Body of pancreas (tissue), 4 donors: ENCODE measurements around the gene CTSC. TPM values are rescaled to one million over a fixed set of nuclear protein-coding genes. Genes with fewer than 3 reads are reported as not detected.
A peak's percentile ranks its signal among the peaks of the same experiment; 100 is the strongest.

Experiments
- ATAC-seq: fragments of 150-250 bp; one replicate; pipeline ENCODE4 v1.9.1; 2016
- DNase-seq, 4 donors: peaks; one replicate each; pipeline ENCODE4 v3.0.0-alpha.2; 2019
- H3K27ac ChIP-seq, 4 donors: fragments of 200-600 bp; sonication (generic); 1 replicate in 3 of 4; 2 replicates in 1 of 4; pipeline versions ENCODE4 v1.5.1 to v1.6.1; 2016 to 2019; ENCODE audit warnings: mild to moderate bottlenecking in 1 of 4, mixed read lengths in 1 of 4, moderate library complexity in 1 of 4
- H3K27me3 ChIP-seq, 2 donors: fragments of 200-600 bp; sonication (generic); one replicate each; pipeline ENCODE4 v1.6.0; 2016; ENCODE audit warnings: mild to moderate bottlenecking in 1 of 2
- H3K36me3 ChIP-seq, 2 donors: fragments of 200-600 bp; sonication (generic); replicated peaks in 1 of 2; 2 replicates each; pipeline ENCODE4 v1.5.1; 2016; ENCODE audit warnings: low read depth in 2 of 2; ENCODE audit not compliant: insufficient read depth in 1 of 2
- H3K4me1 ChIP-seq: fragments of 200-600 bp; sonication (generic); one replicate; pipeline ENCODE4 v1.6.0; 2016
- H3K4me3 ChIP-seq, 2 donors: fragments of 200-600 bp; sonication (generic); 1 replicate in 1 of 2; 2 replicates in 1 of 2; pipeline ENCODE4 v1.5.1; 2016 to 2019
- H3K9me3 ChIP-seq, 3 donors: fragments of 200-600 bp; sonication (generic); 1 replicate in 2 of 3; 2 replicates in 1 of 3; pipeline ENCODE4 v1.5.1; 2016
- CTCF ChIP-seq, 7 experiments: fragments of 450-650 bp in 4 of 7; fragments of 200-600 bp in 3 of 7; sonication (generic) in 3 of 7; IDR thresholded peaks; one replicate each; pipeline ENCODE4 v1.5.1; 2016 to 2019; ENCODE audit warnings: antibody characterized with exemption in 7 of 7
- POLR2A ChIP-seq, 3 donors: fragments of 450-650 bp; IDR thresholded peaks; one replicate each; pipeline ENCODE4 v1.6.1; 2016; ENCODE audit warnings: antibody characterized with exemption in 3 of 3, mild to moderate bottlenecking in 2 of 3
- WGBS, 2 donors: methylation state at CpG; one replicate each; pipeline ENCODE4 v1.1.5; 2017; 5-methylcytosine and 5-hydroxymethylcytosine counted together
- intact Hi-C: fragments of 100-400 bp; cut with DNase I; formaldehyde crosslinking; loops from one replicate; pipeline ENCODE4 v1.15.1; 2023
- total RNA-seq, 2 donors: library from RNA; depleted of rRNA; stranded (reverse); fragments of >200 nt; gene quantifications; one replicate each; pipeline ENCODE4 v1.1.0, GENCODE V29; 2016

CTSC gene
- 10 to 100 TPM; 23.4 to 37.6 TPM for total RNA-seq

GRCh38 chr11:88337181-88337986 is at the start of gene CTSC:
Gene CTSC (minus strand): TSS chr11:88337736. CDS start chr11:88337672, 64 bp downstream.
- Histone ChIP-seq H3K4me3 (peak within 1 kb of the TSS; percentile 51 to 52), H3K36me3 (peaks cover 0 to 2% of the 10 kb centered on the region in 2 donors)
- intact Hi-C loops: no loop called here

GRCh38 chr11:88384669-88385005 is 47.1 kb upstream of the CTSC start:
- H3K36me3 ChIP-seq: no peaks in the 10 kb centered on the region
- 71 to 92% methylated on average over 3 of the region's 3 CpGs for WGBS, 2 donors
- no peaks in the 10 kb centered on the region for H3K9me3 ChIP-seq
- no peak overlapping the region for H3K27ac ChIP-seq
- no peak for ATAC-seq
- H3K4me3 ChIP-seq: no peak overlapping the region
- intact Hi-C loops: no loop called here
- no peak for DNase-seq
- TF ChIP-seq POLR2A (IDR thresholded peaks at IDR 0.05): no peak
- no peak for TF ChIP-seq CTCF (IDR thresholded peaks at IDR 0.05)
- H3K4me1 ChIP-seq: no peaks in the 10 kb centered on the region
- no peaks in the 10 kb centered on the region for H3K27me3 ChIP-seq

More at GRCh38 chr11:88337181-88337986, at the start of gene CTSC:
- Histone ChIP-seq H3K4me1 (peaks cover 24% of the 10 kb centered on the region), H3K27me3 (no peaks in the 10 kb centered on the region), H3K9me3 (no peaks in the 10 kb centered on the region), H3K27ac (peak within 1 kb of the TSS; percentile 66 to 87 (median 78))
- DNase-seq: peak; percentile 93 to 96 (median 94)
- 1% methylated on average over 29 to 54 of the region's 54 CpGs for WGBS, 2 donors
- TF ChIP-seq CTCF (IDR thresholded peaks at IDR 0.05) (peak in 3 of 7 experiments; percentile 18 to 23 (median 20)), POLR2A (IDR thresholded peaks at IDR 0.05) (peak; percentile 76 to 92 (median 90))
- peak; percentile 95 for ATAC-seq

GRCh38 chr11:88384004-88384668 is 46.6 kb upstream of the CTSC start:
- H3K4me3 ChIP-seq: no peak overlapping the region
- no peaks in the 10 kb centered on the region for H3K9me3 ChIP-seq
- 84% methylated on average over 4 of the region's 4 CpGs for WGBS, 2 donors
- intact Hi-C loops: no loop called here
- ATAC-seq (no peak), DNase-seq (no peak)
- TF ChIP-seq CTCF (IDR thresholded peaks at IDR 0.05): no peak
- TF ChIP-seq POLR2A (IDR thresholded peaks at IDR 0.05): no peak
- no peaks in the 10 kb centered on the region for H3K27me3 ChIP-seq
- H3K36me3 ChIP-seq: no peaks in the 10 kb centered on the region
- no peaks in the 10 kb centered on the region for H3K4me1 ChIP-seq
- H3K27ac ChIP-seq: no peak overlapping the region

GRCh38 chr11:88383447-88383846 is 45.9 kb upstream of the CTSC start:
- Histone ChIP-seq H3K9me3 (no peaks in the 10 kb centered on the region), H3K27ac (no peak overlapping the region), H3K4me1 (no peaks in the 10 kb centered on the region), H3K4me3 (no peak overlapping the region), H3K36me3 (no peaks in the 10 kb centered on the region), H3K27me3 (no peaks in the 10 kb centered on the region)
- 46 to 47% methylated on average over 3 of the region's 3 CpGs for WGBS, 2 donors
- ATAC-seq (no peak), DNase-seq (no peak)
- intact Hi-C loops: no loop called here
- no peak for TF ChIP-seq CTCF (IDR thresholded peaks at IDR 0.05)
- TF ChIP-seq POLR2A (IDR thresholded peaks at IDR 0.05): no peak
